Esophagus squamous epithelium (tissue), 4 donors: ENCODE data around the gene GABRB1.

ENCODE experiments used
- CTCF ChIP-seq, 6 experiments: fragments of 450-650 bp in 4 of 6; fragments of 200-600 bp in 2 of 6; sonication (generic) in 2 of 6; IDR thresholded peaks; one replicate each; pipeline ENCODE4 v1.5.1; 2016 to 2019; ENCODE audit warnings: antibody characterized with exemption in 6 of 6, mild to moderate bottlenecking in 4 of 6, moderate library complexity in 4 of 6
- POLR2A ChIP-seq, 4 donors: fragments of 450-650 bp; IDR thresholded peaks; one replicate each; pipeline ENCODE4 v1.6.1; 2017; ENCODE audit warnings: antibody characterized with exemption in 4 of 4, mild to moderate bottlenecking in 4 of 4, moderate library complexity in 3 of 4

GRCh38 chr4:47118192-47118929 lies 87.0 kb downstream of the GABRB1 start:
- TF ChIP-seq POLR2A (IDR thresholded peaks at IDR 0.05) = no peak
- no peak for TF ChIP-seq CTCF (IDR thresholded peaks at IDR 0.05)
